GM19395 (cell line): ENCODE data around the gene WNT6.

Source experiments
- ATAC-seq: cut with Tn5 transposase; IDR thresholded peaks from one replicate; pipeline ENCODE4 v1.9.1; 2021; ENCODE audit warnings: mild to moderate bottlenecking, moderate library complexity; ENCODE audit not compliant: unreplicated experiment

WNT6 gene

GRCh38 chr2:218857371-218858137 is 2.1 kb upstream of the WNT6 start:
- no peak for ATAC-seq

GRCh38 chr2:218858138-218858445 is 1.5 kb upstream of the WNT6 start:
- ATAC-seq: no peak

GRCh38 chr2:218858671-218859555 is 692 bp upstream of the WNT6 start:
- ATAC-seq: no peak

- no peak for ATAC-seq
Measured at GRCh38 chr2:218859988-218860831, 605 bp downstream of the WNT6 start.

- ATAC-seq: no peak
Measured at GRCh38 chr2:218860950-218861381, 1.4 kb downstream of the WNT6 start.

- ATAC-seq: no peak
Measured at GRCh38 chr2:218861645-218862318, 2.2 kb downstream of the WNT6 start.

GRCh38 chr2:218863021-218863520 is 3.5 kb downstream of the WNT6 start:
- ATAC-seq: no peak

GRCh38 chr2:218865396-218865795 is 5.8 kb downstream of the WNT6 start:
- ATAC-seq: no peak

GRCh38 chr2:218865999-218866398 is 6.4 kb downstream of the WNT6 start:
- ATAC-seq: no peak

- ATAC-seq: no peak
Measured at GRCh38 chr2:218867900-218868299, 8.3 kb downstream of the WNT6 start.

- no peak for ATAC-seq
Measured at GRCh38 chr2:218869064-218869463, 9.5 kb downstream of the WNT6 start.

- ATAC-seq: no peak
Measured at GRCh38 chr2:218870984-218871344, 11.4 kb downstream of the WNT6 start.

- no peak for ATAC-seq
Measured at GRCh38 chr2:218871345-218872302, 12.0 kb downstream of the WNT6 start.

GRCh38 chr2:218872645-218873358 is 13.2 kb downstream of the WNT6 start:
- no peak for ATAC-seq

GRCh38 chr2:218873359-218874194 is 14.0 kb downstream of the WNT6 start:
- ATAC-seq: no peak

GRCh38 chr2:218875692-218876246 is 16.2 kb downstream of the WNT6 start:
- no peak for ATAC-seq

GRCh38 chr2:218876562-218877219 is 17.1 kb downstream of the WNT6 start:
- ATAC-seq: no peak
